Measurements from ENCODE around the gene AGGF1.
"Not testable (repeated sequence)": the region's sequence is repeated elsewhere in the genome, so short reads cannot be mapped to it uniquely, and the experiment has no call there.

Gene AGGF1, protein sequence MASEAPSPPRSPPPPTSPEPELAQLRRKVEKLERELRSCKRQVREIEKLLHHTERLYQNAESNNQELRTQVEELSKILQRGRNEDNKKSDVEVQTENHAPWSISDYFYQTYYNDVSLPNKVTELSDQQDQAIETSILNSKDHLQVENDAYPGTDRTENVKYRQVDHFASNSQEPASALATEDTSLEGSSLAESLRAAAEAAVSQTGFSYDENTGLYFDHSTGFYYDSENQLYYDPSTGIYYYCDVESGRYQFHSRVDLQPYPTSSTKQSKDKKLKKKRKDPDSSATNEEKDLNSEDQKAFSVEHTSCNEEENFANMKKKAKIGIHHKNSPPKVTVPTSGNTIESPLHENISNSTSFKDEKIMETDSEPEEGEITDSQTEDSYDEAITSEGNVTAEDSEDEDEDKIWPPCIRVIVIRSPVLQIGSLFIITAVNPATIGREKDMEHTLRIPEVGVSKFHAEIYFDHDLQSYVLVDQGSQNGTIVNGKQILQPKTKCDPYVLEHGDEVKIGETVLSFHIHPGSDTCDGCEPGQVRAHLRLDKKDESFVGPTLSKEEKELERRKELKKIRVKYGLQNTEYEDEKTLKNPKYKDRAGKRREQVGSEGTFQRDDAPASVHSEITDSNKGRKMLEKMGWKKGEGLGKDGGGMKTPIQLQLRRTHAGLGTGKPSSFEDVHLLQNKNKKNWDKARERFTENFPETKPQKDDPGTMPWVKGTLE

DNA sequence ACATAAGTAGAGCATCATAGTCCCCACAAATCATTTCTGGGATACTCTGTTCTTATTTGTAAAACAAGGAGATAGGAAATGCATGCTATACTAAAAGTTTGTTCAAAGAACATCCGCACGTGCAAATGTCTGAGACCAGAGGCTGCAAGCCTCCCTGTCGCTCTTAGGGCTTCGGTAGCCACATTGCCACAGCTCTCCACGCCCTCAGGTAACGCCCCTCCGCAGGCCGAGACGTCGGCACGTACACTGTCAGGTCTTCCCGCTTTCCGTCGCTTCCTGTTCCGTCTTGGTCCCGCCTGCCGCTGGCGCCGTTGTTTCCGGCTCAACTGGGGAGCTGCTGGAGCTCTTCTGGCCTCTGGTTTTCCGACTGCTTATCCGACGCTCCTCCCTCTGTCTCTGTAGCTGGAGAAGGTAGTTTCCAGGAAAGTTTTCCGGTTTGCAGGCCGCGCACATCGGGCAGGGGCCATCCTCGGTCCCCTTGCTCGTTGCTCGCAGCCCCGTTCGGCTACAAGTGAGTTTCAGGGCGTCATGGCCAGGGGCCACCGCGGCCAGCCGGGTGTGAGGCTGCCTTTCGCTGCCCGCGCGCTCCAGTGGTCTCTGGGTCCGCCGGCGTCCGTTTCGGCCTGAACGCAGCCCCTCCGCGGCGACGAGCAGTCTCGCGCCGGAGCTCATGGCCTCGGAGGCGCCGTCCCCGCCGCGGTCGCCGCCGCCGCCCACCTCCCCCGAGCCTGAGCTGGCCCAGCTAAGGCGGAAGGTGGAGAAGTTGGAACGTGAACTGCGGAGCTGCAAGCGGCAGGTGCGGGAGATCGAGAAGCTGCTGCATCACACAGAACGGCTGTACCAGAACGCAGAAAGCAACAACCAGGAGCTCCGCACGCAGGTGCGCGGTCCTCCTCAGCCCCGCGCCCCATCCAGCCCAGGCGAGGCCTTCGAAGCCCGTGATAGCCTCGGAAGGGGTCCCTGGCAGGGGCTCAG, at the start of gene AGGF1:
Gene AGGF1 (plus strand): TSS at position 308 of the 975 bp plus-strand sequence. CDS start 363 bp downstream, at position 671.
- DNase-seq = peak; percentile 93 to 94

DNA sequence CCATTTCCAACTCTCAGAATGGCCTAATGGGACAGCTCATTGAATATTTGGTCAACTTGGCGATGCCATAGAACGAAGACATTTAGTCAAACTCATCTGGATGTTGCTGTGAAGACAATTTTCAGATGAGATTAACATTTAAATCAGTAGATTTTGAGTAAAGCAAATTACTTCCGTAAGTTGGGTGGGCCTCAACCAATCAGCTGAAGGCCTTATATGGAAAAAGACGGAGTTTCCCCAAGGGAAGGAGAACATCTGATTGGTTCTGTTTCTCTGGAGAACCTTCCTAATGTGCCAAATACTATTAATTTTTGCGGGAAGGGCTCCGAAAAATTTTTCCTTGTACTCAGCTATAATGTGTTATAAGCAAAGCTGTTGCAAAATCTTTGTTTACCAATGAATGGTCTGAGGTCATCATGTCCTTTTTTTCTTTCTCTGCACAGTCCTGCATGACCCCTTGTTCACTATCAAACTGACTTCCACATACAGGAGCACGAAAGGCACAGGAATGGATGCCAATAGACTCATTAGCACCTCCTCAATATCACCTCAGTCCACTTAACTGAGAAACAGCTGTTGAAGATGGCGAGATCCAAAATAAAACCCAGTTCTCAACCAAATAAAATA, 49.6 kb upstream of the AGGF1 start:
- DNase-seq = no peak

DNA sequence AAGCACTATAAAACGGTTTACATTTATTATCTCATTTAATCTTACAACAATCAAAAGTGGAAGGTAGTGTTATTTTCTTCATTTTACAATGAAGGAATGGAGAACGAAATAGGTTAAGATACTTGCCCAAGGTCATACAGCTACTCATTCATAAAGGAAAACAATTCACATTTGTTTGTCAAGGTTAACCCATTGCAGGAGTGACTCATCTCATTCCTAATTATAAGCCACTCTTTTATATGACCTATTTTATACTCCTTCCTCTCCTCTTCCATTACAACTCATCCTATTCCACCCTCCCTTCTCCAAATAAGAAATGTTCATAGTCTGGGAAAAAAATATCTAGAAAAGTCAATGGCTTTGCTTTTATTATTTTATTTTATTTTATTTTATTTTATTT, 47.8 kb upstream of the AGGF1 start:
- no peak for DNase-seq

DNA sequence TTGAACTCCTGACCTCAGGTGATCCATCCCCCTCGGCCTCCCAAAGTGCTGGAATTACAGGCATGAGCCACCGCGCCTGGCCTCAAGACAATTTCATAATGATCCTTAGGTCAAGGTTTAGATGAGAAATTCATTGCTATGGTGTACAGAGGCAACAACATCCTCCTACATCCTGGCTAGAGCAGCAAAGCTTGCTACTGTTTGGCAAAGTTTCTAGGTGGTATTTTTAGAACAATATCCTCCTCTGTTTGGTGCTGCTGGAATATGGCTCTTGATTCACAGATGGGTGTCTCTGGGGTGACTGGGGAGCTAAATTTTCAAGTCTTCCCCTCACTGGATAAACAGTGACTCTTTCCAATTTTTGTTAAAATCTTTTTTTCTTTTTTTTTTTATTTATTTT, 46.7 kb upstream of the AGGF1 start:
- no peak for DNase-seq

DNA sequence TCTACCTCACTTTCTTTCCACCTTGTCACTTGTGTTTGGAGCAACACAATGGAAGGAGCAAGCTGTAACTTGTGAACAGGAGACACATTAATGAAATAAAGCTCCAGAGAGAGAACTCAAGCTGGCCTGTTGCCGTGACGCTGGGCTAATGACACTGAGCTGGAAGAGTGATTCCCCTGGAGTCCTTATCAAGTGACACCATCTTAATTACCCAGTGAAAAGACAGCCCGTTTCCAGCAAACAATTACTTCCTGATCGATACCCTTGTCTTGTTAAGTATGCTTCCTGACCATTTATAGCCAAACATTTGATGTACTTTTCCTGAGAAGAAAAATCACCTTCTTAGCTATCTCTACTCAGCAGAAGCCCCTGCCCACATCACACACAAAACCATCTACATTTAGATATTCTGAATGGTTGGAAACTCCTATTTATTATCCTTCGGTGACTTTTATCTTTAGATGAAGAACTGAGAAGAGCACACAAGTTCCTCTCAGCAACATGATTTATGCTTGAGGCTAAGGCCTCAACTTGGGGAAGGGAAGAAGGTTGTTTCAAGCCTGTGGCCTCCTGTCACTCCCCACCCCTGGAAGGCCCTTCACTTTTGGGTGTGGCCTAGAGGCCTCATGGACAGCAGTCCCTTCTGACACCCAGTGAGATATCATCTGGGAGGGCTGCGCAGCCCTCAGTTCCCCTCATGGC, 43.2 kb upstream of the AGGF1 start:
- DNase-seq = no peak

DNA sequence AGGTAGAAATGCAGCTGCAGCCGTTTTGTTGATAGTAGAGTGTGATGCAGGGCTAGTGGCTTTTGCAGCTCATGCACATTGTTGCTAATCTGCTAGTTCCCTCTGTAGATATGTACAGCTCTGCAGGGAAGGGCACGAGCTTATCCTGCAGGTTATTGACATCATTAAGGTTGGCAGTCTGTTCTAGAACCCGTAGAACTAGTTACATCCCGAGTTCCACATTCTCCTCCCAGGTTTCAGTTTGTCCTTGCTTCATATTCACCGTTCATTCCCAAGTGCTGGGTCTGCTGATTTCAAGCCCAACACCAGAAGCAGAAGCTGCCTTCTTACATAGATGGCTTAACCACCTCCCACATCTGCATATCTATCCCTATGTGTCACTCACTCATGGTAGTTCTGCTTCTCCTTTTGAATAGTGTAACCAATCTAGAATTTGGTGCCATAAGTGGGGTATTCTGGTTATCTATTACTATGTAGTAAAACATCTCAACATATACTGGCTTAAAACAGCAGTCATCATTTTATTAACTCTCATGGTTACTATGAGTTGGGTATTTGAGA, 39.2 kb upstream of the AGGF1 start:
- DNase-seq = no peak

DNA sequence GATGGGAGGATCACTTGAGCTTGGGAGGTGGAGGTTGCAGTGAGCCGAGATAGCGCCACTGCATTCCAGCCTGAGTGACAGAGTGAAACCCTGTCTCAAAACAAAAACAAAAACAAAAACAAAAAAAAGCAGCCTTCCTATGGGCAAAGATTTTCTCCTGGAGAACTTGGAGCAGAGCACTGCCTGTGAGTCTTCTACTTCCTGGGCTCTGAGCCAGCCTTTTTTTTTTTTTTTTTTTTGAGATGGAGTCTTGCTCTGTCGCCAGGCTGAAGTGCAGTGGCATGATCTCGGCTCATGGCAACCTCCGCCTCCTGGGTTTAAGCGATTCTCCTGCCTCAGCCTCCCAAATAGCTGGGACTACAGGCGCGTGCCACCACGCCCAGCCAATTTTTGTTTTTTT, 36.8 kb upstream of the AGGF1 start:
- DNase-seq = not testable (repeated sequence)

DNA sequence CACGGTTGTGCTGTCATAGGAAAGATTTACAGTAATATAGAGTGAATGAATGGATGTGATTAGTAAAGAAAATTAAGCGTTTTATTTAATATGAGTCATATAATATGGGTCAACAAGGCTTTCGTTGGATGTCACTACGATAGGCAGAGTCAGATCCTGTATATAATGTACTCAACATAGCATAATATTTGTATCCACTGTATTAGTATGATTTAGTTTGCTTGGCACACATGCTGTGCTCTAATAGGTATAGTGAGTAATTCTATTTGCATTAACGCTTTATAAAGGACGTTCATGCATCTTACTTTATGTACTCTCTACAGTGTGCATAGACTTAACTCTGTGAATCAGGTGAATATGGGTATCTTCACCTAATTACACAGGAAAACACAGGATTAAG, 35.9 kb upstream of the AGGF1 start:
- no peak for DNase-seq

DNA sequence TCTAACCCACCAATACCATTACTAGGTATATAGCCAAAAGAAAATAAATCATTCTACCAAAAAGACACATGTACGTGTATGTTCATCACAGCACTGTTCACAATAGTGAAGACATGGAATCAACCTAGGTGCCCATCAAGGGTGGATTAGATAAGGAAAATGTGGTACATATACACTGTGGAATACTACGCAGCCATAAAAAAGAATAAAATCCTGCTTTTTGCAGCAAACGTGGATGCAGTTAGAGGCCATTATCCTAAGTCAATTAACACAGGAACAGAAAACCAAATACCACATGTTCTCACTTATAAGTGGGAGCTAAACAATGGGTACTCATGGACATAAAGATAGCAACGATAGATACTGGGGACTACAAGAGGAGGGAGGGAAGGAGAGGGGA, 32.0 kb upstream of the AGGF1 start:
- DNase-seq = not testable (repeated sequence)

DNA sequence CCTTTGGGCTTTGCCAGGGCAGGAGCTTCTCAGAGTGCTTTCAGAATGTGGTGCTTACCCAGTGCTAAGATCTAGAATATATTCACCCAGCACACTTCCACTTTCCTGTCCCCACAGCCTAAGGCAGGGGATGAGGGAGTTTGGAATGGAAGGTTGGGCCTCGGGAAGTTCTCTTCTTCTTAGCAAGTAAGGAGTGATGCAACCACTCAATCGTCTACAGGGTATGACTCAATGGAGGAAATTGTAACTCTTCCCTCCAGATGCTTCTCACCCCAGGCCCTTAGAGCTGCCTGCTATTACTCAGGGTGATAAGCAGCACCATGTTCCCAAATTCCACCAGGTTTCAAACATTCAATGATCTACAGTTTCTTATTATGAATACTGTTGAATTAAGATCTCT, 30.8 kb upstream of the AGGF1 start:
- DNase-seq = peak; percentile 52 to 53

DNA sequence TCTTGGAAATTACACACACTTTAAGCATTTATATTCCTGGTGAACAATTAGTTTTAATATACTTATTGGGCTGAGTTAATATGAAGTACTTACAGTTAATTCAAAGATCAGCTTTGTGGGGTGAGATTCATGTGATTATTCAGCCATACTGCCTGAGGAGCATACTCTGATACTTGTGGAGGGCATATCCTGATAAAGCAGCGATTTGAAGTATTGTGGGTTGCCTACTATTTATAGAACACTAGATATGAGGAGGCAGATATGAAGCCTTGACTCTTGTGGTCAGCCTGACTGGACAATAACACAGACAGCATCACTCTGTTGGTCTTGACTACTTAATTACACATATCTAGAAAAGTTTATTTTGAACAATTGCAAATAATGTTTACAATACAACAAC, 27.0 kb upstream of the AGGF1 start:
- no peak for DNase-seq

DNA sequence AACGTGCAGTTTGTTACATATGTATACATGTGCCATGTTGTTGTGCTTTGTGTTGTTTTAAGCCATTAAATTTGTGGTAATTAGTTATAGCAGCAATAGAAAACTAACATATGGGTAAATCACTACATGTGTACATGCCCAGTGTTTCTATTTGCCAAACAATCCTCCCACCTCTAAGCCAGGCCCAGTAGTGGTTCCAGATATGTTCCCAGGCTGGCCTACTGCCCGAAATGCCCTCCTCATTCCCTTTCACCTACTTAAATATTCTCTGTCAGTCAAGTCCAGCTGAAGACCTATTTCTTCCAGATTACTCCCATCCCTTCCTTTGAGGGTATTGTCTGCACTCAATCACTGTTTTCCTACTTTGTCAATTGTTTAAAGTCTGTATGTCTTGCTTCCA, 24.1 kb upstream of the AGGF1 start:
- DNase-seq = no peak

DNA sequence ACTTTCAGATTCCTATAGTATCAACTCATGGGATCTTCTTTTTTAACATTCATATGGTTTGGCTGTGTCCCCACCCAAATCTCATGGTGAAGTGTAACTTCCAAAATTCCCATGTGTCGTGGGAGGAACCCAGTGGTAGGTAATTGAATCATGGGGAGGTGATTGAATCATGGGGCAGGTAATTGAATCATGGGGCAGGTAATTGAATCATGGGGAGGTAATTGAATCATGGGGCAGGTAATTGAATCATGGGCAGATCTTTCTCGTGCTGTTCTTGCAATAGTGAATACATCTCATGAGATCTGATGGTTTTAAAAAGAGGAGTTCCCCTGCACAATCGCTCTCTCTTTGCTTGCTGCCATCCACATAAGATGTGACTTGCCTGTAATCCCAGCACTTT, 21.8 kb upstream of the AGGF1 start:
- DNase-seq = no peak

DNA sequence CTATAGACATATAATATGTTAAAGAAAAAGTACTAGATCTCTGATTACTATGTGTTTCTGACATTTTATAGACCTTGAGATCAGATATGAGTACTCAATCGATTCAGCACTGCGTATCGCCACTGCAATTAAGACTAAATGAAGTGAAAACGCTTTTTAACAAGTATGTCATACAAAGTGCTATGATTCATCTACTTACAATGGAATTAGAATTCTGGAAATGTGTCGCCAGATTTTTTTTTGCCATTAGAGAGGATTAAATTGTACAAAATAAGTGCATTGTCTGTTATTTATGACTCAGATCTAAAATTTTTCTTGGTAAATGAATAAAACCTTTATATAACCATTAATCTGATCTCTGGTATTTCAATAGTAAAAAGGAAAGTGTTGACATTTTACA, 20.0 kb upstream of the AGGF1 start:
- no peak for DNase-seq

DNA sequence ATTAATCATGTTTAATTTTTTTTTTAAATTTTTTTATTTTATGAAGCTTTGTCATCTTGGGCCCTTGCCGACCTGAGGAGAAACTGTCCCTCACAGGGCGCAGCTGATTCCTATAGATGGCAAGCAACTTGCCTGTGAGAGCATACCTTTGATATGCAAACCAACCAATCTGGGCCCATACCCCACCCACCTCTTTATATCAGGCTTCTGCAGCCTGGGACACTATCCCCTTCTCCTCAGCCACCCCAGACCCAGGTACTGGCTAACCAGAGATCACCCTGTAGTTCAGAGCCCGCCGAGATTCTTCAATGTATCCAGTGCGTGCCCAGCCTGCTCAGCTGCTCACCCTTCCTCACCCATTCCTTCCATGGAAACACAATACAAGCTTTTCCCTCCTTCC, 18.7 kb upstream of the AGGF1 start:
- no peak for DNase-seq

DNA sequence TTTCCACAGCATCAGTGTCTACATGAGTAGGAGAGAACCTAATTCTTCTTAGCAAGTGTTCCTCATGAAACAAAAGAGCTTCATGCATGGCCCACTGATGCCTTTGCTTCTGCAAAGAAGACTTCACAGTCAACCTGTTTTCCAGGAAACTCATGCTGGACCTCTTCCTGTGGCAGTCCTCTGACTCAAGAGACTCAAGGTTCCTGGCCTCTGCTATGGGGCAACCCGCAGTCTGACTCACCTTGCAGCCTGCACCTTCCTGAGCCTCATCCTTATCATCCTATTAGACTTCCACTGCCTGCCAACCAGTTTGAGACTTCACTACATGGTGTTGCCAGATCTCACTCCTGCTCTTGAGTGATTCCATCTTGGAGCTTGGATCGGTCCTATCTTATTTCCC, 17.6 kb upstream of the AGGF1 start:
- no peak for DNase-seq

DNA sequence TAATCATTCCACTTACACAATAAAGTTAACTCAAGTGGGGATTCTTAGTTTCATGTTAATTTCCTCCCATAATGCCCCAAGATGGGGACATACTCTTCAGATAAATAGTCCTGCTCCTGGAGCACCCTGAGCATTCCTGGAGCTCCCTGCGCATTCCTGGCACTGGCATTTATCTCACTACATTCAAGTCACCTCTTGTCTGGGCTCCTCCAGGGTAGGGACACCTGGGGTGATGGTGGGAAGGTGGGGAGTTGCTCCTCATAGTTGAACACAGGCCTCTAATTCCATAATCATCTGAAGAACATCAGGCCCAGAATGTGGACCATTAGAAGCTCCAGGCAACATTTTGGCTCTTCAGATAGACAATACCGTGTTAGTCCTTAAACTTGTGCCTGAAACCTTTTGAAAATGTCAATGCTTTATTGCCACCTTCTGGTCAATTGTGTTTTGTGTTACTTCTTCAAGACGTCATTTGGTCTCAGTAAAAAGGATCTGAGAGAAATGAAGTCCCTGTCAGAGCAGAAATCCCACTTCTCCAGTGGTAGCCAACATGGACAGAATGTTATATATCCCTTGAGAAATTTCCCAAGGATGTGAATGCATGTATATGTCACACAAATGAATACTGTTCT, 14.2 kb upstream of the AGGF1 start:
- DNase-seq = peak; percentile 62 to 72

DNA sequence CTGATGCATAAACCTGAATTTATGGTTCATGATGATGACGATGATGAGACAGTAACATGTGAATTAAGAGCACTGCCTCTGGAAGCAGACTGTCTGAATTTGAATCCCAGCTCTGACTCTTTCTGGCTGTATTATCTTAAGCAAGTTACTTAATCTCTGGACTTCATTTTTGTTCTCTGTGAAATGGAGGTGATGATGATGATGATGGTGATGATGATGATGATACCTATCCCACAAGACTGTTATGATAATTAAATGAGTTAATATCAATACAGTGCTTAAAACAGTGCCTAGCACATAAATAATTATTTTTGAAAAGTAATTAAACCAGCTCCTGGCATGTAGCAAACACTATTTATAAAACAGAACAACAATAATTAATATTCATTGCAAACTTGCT, 13.2 kb upstream of the AGGF1 start:
- DNase-seq = no peak

DNA sequence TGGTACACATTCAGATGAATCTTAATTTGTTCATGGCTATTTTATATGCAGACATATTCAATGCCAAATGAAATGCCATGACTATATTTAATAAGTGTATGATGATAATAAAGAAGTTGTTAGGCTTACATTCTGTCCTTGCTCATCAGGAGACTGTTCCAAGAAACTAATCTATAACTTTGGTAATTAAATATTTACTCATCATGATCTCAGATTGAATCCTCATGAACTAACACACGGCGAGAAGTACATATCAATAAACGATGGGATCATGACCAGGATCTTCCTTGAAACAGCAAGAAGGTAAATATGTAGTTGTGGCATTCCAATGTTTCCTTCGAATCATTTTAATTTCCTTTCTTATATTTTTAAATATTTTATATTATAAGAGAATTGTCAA, 12.5 kb upstream of the AGGF1 start:
- no peak for DNase-seq

DNA sequence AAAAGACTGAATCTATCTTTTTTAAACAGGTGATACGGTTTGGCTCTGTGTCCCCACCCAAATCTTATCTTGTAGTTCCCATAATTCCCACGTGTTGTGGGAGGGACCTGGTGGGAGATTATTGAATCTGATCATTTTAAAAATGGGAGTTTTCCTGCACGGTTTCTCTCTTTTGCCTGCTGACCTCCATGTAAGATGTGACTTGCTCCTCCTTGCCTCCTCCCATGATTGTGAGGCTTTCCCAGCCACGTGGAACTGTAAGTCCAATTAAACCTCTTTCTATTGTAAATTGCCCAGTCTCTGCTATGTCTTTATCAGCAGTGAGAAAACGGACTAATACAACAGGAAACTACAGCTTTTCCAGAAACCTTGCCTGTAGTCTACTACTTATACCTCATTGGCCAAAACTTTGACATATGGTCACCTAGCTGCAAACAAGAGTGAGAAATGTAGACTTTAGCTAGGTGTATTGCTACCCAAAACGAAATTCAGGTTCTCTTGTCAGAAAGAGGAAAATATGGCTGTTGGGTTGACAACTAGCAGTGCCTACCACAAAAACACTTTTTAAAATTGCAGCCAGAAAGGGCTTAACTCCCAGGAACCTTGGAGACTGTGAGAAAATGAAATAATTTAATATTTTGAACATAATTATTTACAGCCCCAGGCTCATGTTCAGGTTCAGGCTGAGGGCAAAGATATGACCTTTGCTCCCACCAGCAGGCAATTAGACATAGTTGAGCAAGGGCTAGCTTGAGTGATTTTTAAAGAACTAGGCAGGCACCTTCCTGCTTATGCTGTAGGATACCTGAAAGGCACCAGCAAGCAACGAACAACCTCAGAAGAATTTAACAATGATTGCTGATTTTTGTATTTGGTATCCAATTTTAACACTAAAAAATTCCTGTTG, 7.4 kb upstream of the AGGF1 start:
- DNase-seq = no peak

Data from AML-193 (cell line).